ENCODE results near the gene GSC2. TPM values are rescaled to one million over a fixed set of nuclear protein-coding genes. Genes with fewer than 3 reads are reported as not detected.
A peak's percentile ranks its signal among the peaks of the same experiment; 100 is the strongest.

GSC2 gene
- total and polyA plus RNA-seq, 2 donors, result not detected

DNA sequence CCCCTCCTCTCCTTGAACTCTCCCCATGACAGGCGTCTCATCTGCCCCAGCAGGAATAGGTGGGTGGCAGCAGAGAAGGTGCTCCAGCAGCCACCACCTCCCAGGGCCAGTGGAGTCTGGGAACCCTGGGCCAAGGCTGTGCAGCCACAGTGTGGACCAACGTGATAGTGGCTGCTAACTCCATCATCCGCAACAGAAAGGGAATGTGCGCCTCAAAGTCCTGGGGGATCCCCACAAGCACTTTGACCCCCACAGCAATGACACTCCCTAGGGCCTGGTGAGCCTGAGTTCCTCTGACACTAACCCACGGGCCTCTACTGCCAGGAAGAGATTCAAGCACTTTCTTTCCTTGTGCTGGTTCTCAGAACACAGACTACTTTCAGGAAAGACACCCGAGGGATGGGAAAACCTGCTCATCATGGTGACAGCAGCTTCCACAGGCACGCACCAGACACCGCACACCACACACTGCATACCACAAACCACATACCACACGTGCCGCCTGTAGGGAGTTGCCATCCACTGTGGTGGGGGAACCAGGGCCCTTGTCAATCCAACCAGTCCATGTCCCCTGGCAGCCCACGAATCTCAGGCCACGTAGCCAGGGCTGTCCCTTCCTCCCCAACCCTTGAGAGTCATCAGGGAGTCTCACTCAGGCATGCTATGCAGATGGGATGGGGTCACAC lies 31.8 kb upstream of the GSC2 start:
- no peak for DNase-seq (ENCODE audit: extremely low spot score)
- Histone ChIP-seq H3K4me1 (ENCODE audit: insufficient read depth) (no peaks in the 10 kb centered on the region), H3K27ac (ENCODE audit: low read depth) (no peak overlapping the region), H3K36me3 (ENCODE audit: insufficient read depth) (no peaks in the 10 kb centered on the region), H3K4me3 (ENCODE audit: low read depth, low read length) (no peak overlapping the region)
- 77% methylated on average over 12 of the region's 12 CpGs for WGBS

DNA sequence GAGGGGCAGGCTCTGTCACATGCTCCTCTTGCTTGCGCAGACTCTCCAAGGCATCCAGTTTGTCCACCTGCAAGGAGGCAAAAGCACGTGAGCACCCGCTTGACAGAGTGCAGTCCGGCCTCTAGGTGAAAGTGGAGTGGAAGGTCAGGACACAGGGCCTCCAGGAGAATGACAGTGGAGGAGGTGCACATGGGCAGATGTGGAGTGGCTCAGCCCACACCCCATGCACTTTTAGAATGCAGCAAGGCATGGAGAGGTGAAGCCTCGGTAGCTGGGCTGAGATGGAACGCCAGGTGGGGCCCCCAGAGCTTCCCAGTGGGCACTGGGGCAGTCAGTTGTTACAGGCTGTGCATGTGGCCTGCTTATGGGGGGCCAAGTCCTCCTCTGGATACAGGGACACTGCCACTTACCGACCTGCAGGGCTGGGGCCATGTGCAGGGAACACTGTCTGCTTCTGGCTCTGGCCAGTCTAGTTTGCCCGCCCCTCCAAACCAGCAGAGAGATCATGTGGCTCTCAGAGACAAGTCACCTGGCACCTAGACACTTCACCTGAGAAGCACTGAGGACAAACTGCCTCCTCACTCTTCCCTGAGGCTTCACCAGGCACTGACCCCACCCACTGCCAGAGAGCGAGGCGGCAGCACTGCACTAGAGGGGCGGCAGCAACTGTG lies 30.8 kb upstream of the GSC2 start:
- WGBS, result 88% methylated on average over 11 of the region's 11 CpGs
- no peaks in the 10 kb centered on the region for H3K4me1 ChIP-seq (ENCODE audit: insufficient read depth)
- no peak for DNase-seq (ENCODE audit: extremely low spot score)

DNA sequence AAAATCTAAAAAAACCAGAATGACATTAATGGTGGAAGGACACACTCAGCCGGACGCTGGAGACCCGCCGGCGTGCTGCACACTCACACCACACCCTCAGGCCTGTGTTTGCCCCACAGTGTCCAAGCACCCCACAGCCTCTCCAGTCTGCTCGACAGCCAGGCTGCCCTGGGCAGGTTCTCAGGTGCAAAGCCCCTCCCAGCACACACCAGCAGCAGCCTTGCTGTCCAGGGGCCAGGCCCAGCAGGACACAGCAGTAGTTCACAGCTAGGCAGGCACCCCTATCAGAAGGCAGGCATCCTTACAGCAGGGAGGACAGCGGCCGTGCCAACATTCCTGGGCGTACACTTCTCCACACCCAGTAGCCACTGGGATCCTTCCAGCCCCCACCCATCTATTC lies 30.1 kb upstream of the GSC2 start:
- 90% methylated on average over 9 of the region's 9 CpGs for WGBS
- no peaks in the 10 kb centered on the region for H3K4me1 ChIP-seq (ENCODE audit: insufficient read depth)
- no peak for DNase-seq (ENCODE audit: extremely low spot score)
- no peaks in the 10 kb centered on the region for H3K36me3 ChIP-seq (ENCODE audit: insufficient read depth)
- no peak overlapping the region for H3K27ac ChIP-seq (ENCODE audit: low read depth)
- H3K4me3 ChIP-seq (ENCODE audit: low read depth, low read length), result no peak overlapping the region

More for the DNA sequence above, 30.8 kb upstream of the GSC2 start:
- Histone ChIP-seq H3K4me3 (ENCODE audit: low read depth, low read length) (no peak overlapping the region), H3K27ac (ENCODE audit: low read depth) (no peak overlapping the region), H3K36me3 (ENCODE audit: insufficient read depth) (no peaks in the 10 kb centered on the region)

DNA sequence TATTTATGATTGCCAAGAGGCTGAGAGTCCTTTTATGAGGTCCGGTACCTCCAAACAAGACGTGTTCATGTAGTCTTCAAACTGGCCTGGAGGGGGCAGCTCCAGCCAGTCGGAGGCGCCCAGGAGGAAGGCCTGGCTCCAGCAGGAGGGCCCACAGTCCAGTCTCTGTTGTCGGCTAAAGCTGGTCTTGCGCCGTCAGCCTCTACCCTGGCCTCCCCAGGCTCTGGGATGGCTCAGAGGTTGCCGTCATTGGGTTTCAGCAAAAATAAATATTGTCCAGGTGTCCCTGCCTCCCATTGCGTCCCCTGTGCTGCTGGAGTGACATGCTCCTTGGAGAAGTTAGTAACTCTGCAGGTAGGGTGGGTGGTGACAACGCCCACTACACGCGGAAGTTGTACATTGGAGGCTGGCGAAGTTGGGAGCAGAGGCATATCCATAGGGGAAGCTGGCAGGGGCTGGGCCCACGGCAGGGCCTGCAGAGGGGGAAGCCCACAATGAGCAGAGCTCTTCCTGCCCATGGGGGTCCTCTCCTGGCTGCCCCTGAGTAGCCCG lies 29.5 kb upstream of the GSC2 start:
- 35% methylated on average over 15 of the region's 15 CpGs for WGBS
- no peaks in the 10 kb centered on the region for H3K4me1 ChIP-seq (ENCODE audit: insufficient read depth)
- H3K36me3 ChIP-seq (ENCODE audit: insufficient read depth), result no peaks in the 10 kb centered on the region
- H3K4me3 ChIP-seq (ENCODE audit: low read depth, low read length), result peak overlapping the region; percentile 75
- H3K27ac ChIP-seq (ENCODE audit: low read depth), result no peak overlapping the region
- peak; percentile 37 for DNase-seq (ENCODE audit: extremely low spot score)

DNA sequence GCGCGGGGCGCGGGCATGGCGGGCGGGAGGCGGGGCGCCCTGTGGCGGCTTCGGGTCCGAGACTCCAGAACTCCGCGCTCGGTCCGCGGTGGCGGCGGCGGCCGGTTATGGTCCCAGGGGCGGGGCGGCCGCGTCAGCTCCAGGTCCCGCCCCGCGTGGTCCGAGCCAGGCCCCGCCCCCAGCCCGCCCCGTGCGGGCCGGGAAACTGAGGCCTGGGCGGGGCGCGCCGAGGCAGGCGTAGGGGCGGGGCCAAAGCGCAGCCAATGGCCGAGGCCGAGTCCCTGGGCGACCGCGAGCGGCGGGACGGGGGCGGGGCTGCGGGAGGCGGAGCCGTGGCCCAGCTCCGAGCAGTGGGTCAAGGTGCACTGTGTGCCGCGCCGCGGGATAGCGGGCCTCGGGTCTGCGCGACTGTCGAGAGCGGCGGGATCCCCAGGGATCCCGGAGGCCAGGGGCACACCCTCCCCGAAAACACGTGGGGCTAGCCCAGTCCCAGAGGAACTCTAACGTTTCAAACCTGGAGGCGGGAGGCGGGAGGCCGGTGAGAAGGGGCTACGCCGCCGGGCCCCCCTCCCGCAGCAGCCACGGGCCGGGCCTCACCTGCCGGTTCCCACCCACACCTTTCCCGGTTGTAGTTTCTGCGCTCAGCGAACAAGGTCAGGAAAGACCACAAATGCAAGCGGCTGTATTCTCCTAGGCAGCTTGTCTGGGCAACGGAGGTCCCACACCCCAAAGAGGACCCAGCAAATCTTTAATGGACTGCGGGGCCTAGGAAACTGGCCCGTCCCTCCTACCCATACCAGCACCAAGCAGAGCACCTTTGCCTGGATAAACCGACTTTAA lies 28.8 kb upstream of the GSC2 start, which contains the start of gene SLC25A1:
SLC25A1 (minus strand) TSS at position 80 of the 840 bp plus-strand sequence; CDS start at position 17, 63 bp downstream.
- peak within 1 kb of the TSS; percentile 79 for H3K27ac ChIP-seq (ENCODE audit: low read depth)
- no peaks in the 10 kb centered on the region for H3K4me1 ChIP-seq (ENCODE audit: insufficient read depth)
- H3K36me3 ChIP-seq (ENCODE audit: insufficient read depth), result no peaks in the 10 kb centered on the region
- DNase-seq (ENCODE audit: extremely low spot score), result peak; percentile 23
- H3K4me3 ChIP-seq (ENCODE audit: low read depth, low read length), result peak within 1 kb of the TSS; percentile 75
- WGBS, result 1% methylated on average over 86 of the region's 86 CpGs

DNA sequence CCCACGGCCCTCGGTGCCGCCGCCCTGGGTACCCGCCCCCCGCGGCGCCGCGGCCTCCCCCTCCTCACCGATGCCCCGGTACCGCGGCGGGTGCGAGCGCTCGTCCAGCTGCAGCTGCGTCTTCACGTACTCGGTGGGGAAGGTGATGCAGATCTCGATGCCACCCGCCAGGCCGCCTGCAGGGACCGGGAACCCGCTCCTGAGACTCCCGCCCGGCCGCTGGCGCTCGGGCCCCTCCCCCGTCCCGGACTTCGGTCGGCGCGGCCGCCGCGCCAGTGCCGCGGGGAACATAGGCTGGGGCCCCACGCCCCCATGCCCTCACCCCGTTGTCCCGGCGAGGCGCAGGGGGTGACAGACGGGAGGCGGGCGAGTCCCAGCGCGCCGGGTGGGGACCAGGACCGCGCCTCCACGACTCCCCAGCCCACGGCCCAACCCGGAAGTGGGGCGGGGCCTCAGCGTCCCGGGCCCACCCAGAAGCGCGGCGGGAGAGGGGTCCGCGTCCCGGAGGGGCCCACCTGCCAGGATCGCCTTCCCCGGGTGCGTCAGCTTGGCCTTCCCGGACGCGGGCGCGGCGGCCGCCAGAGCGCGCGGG lies 28.1 kb upstream of the GSC2 start:
- WGBS, result under 1% methylated on average over 80 of the region's 80 CpGs
- peak overlapping the region; percentile 79 for H3K27ac ChIP-seq (ENCODE audit: low read depth)
- H3K4me1 ChIP-seq (ENCODE audit: insufficient read depth), result no peaks in the 10 kb centered on the region
- no peak for DNase-seq (ENCODE audit: extremely low spot score)
- no peaks in the 10 kb centered on the region for H3K36me3 ChIP-seq (ENCODE audit: insufficient read depth)
- peak overlapping the region; percentile 75 for H3K4me3 ChIP-seq (ENCODE audit: low read depth, low read length)

DNA sequence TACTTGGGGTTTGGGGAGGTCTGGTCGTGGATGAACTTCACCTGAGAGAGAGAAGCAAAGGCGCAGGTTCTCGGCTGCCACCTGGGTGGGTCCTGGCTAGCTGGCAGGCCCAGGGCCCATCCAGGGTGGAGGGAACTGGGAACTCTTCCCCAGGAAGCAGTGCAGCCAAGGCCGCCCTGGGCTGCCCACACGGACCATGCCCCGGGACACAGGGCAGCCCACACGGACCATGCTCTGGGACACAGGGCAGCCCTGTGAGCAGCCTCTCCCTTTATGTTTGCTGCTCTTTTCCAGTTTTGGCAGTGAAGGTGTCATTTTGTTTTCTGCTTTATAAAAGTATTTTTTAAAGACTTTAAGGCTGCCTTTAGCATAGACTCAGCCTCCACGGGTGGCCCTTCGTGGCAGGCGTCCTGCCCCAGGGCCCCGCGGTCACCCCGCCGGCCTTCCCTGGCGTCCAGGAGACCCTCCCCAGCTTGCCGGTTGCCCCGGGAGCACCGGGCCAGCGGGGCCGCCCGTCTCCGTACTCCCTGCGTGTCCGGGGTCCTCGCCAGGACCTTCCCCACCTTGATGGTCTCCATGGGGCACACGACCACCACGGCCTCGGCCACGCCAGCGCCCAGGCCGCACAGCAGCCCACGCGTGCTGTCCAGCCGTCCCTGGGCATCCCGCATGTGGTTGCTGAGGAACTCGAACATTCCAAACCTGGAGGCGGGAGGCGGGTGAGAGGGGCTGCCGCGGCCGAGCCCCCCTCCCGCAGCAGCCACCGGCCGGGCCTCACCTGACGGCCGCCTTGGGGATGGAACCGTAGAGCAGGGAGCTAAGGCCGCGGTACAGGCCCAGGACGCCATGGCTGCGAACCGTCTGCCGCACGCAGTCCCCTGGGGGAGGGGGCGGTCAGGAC lies 27.3 kb upstream of the GSC2 start:
- no peaks in the 10 kb centered on the region for H3K36me3 ChIP-seq (ENCODE audit: insufficient read depth)
- no peak for DNase-seq (ENCODE audit: extremely low spot score)
- peak overlapping the region; percentile 79 for H3K27ac ChIP-seq (ENCODE audit: low read depth)
- no peaks in the 10 kb centered on the region for H3K4me1 ChIP-seq (ENCODE audit: insufficient read depth)
- H3K4me3 ChIP-seq (ENCODE audit: low read depth, low read length), result peak overlapping the region; percentile 75
- 26% methylated on average over 55 of the region's 55 CpGs for WGBS

DNA sequence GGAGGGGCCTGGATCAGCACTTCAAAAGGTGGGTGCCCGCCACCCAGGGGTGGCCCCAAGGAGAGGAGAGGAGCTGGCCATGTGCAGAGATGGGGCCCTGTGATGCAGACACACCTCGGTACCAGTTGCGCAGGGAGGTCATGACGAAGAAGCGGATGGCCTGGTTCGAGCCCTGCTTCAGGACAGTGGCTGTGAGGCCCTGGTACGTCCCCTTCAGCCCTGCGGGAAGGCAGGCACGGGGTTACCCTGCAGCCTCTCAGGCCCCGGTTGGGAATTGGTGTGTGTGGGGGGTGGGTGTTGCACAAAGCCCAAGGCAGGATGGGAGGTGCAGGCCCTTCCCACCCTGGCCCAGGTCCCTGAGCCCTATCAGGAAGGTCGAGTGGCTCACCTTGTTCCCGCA lies 26.6 kb upstream of the GSC2 start:
- H3K36me3 ChIP-seq (ENCODE audit: insufficient read depth), result no peaks in the 10 kb centered on the region
- no peak for DNase-seq (ENCODE audit: extremely low spot score)
- WGBS, result 82% methylated on average over 12 of the region's 12 CpGs
- no peak overlapping the region for H3K27ac ChIP-seq (ENCODE audit: low read depth)
- H3K4me3 ChIP-seq (ENCODE audit: low read depth, low read length), result no peak overlapping the region
- H3K4me1 ChIP-seq (ENCODE audit: insufficient read depth), result no peaks in the 10 kb centered on the region

DNA sequence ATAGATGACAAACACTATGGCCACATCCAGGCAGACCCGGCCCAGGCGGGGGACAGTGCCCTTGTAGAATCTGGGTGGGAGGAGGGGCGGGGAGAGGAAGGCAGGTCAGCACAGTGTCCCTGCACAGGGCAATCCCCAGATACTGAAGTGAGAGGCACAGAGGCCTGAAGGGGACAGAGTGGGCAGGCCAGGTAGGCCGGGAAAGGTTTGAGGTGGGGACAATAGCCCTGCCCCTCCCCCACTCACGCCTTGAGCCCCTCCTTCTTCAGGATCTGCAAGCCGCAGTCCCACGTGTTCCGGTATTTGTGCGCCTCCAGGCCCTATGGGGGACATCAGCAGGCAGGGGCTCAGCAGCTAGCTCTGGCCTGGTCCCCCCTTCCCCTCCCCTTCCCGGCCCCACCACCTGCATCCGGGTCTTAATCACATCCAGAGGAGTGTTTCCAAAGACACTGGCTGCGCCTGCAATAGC lies 26.1 kb upstream of the GSC2 start:
- Histone ChIP-seq H3K36me3 (ENCODE audit: insufficient read depth) (no peaks in the 10 kb centered on the region), H3K27ac (ENCODE audit: low read depth) (no peak overlapping the region), H3K4me1 (ENCODE audit: insufficient read depth) (no peaks in the 10 kb centered on the region), H3K4me3 (ENCODE audit: low read depth, low read length) (no peak overlapping the region)
- DNase-seq (ENCODE audit: extremely low spot score), result no peak
- 63% methylated on average over 12 of the region's 12 CpGs for WGBS

DNA sequence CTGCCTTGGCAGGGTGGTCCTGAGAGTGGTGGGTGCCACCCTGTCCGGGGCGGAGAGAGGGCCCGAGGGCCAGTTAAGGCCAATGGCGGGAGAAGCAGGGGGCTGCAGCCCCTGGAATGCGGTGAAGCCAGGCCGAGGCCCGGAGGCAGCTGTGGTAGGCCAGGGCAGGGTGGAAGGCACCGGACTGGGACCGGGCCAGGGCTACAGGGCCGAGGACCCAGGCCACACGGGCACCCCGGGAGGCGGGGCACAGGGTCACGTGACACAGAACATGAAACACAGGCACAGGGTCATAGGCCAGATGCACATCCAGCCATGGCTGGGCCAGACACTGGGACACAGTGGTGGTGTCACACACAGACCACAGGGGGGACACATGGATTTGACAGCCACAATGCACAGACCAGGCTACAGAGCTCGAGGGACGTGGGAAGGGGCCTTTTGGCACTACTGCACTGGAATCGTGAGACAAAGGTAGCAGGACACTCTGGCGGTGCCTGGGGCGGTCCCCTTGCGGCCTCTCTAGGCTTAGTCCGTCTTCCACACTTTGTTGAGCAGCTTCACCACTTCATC lies 25.6 kb upstream of the GSC2 start:
- Histone ChIP-seq H3K27ac (ENCODE audit: low read depth) (no peak overlapping the region), H3K36me3 (ENCODE audit: insufficient read depth) (no peaks in the 10 kb centered on the region), H3K4me3 (ENCODE audit: low read depth, low read length) (no peak overlapping the region), H3K4me1 (ENCODE audit: insufficient read depth) (no peaks in the 10 kb centered on the region)
- WGBS, result 76% methylated on average over 21 of the region's 21 CpGs
- no peak for DNase-seq (ENCODE audit: extremely low spot score)

DNA sequence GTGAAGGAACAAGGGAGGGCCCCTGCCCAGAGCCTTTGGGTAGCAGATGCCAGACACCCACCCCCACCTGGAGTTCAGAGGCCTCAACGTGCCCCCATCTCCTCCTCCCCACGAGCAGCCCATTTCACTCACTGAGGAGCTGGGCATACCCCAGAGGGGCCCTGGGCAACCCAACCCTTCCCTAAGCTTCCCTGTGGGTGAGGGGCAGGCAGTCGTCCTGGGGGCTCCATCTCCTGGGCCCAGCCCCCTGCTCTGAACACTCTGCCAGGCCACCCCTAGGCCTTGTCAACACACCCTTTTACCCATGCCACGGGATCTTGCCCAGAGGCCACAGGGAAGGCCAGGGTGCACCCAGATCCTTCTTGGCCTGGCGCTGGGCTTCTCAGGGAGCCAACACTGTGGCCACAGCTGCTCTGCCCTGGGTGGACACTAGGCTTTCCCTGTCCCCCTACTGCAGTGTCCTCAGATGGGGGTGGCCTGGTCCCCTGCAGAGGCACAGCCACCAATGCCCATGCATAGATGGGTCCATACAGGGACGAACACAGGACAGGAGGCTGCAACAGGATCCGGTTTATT lies 25.0 kb upstream of the GSC2 start:
- no peak for DNase-seq (ENCODE audit: extremely low spot score)
- WGBS, result 72% methylated on average over 7 of the region's 7 CpGs
- H3K36me3 ChIP-seq (ENCODE audit: insufficient read depth), result no peaks in the 10 kb centered on the region
- H3K27ac ChIP-seq (ENCODE audit: low read depth), result no peak overlapping the region
- H3K4me3 ChIP-seq (ENCODE audit: low read depth, low read length), result no peak overlapping the region
- H3K4me1 ChIP-seq (ENCODE audit: insufficient read depth), result peaks cover 1% of the 10 kb centered on the region
